Caco-2 (cell line): Measurements from ENCODE around the gene PKDREJ. TPM values are rescaled to one million over a fixed set of nuclear protein-coding genes. Genes with fewer than 3 reads are reported as not detected.

ENCODE experiments used
- BruUV-seq: library from RNA; stranded (reverse); fragments of 400-500 nt; replicated peaks from 2 replicates; lab custom pipeline; 2021; lab: Mats Ljungman, UMichigan
- CTCF ChIA-PET: fragments of 300-600 bp; sonication (Branson Sonifier 250); formaldehyde crosslinking; loops from one replicate; lab custom pipeline; 2022; ENCODE audit warnings: antibody characterized with exemption; lab: Charles Lee
- POLR2A ChIA-PET: fragments of 300-600 bp; sonication (Branson Sonifier 250); formaldehyde crosslinking; loops from one replicate; lab custom pipeline; 2022; ENCODE audit warnings: antibody characterized with exemption; lab: Charles Lee
- DNase-seq, 2 experiments: peaks; one replicate each; pipeline versions ENCODE4 v3.0.0 to v3.0.0-alpha.2; 2020 to 2022
- H3K27me3 ChIP-seq: replicated peaks from 2 replicates; pipeline ENCODE4 v1.6.0; 2011; ENCODE audit warnings: low read length; ENCODE audit not compliant: control insufficient read depth, insufficient read depth
- H3K36me3 ChIP-seq: 2 replicates; pipeline ENCODE4 v1.5.1; 2011; ENCODE audit warnings: low read length; ENCODE audit not compliant: control insufficient read depth, insufficient read depth
- H3K4me1 ChIP-seq: fragments of 250-450 bp; sonication (Bioruptor Pico); 2 replicates; pipeline ENCODE4 v1.5.1; 2020; ENCODE audit warnings: mild to moderate bottlenecking
- H3K4me3 ChIP-seq: 2 replicates; pipeline ENCODE4 v1.5.1; 2011; ENCODE audit warnings: low read depth, mild to moderate bottlenecking, control low read depth, low read length
- H3K9me3 ChIP-seq: fragments of 250-450 bp; sonication (Bioruptor Pico); 2 replicates; pipeline ENCODE4 v1.5.1; 2020; ENCODE audit warnings: mild to moderate bottlenecking, moderate library complexity
- H3K27ac Mint-ChIP-seq: one replicate; pipeline ENCODE4 v1.8.0; 2022; ENCODE audit warnings: mixed read lengths; ENCODE audit not compliant: unreplicated experiment
- H3K27me3 Mint-ChIP-seq: one replicate; pipeline ENCODE4 v1.8.0; 2022; ENCODE audit warnings: mixed read lengths; ENCODE audit not compliant: insufficient read depth, unreplicated experiment
- H3K36me3 Mint-ChIP-seq: one replicate; pipeline ENCODE4 v1.8.0; 2022; ENCODE audit warnings: mild to moderate bottlenecking, mixed read lengths; ENCODE audit not compliant: insufficient read depth, unreplicated experiment
- H3K4me1 Mint-ChIP-seq: one replicate; pipeline ENCODE4 v1.8.0; 2022; ENCODE audit warnings: low read depth, mixed read lengths; ENCODE audit not compliant: unreplicated experiment
- H3K4me3 Mint-ChIP-seq: one replicate; pipeline ENCODE4 v1.8.0; 2022; ENCODE audit warnings: mild to moderate bottlenecking, moderate library complexity, mixed read lengths; ENCODE audit not compliant: unreplicated experiment
- H3K9me3 Mint-ChIP-seq: one replicate; pipeline ENCODE4 v1.8.0; 2022; ENCODE audit warnings: mixed read lengths; ENCODE audit not compliant: unreplicated experiment
- intact Hi-C: fragments of 100-400 bp; cut with micrococcal nuclease; formaldehyde crosslinking; loops from one replicate; pipeline ENCODE4 v1.10.0; 2022; ENCODE audit not compliant: unreplicated experiment
- total RNA-seq: library from RNA; stranded (reverse); gene quantifications from 2 replicates; pipeline ENCODE4 v1.2.3, GENCODE V29; 2022
- TF ChIP-seq, protein P1 (sequence below), 2 experiments: fragments of 200-600 bp in 1 of 2; IDR thresholded peaks; 1 replicate in 1 of 2; 2 replicates in 1 of 2; pipeline versions ENCODE4 v1.5.1 to v1.8.0; 2011 to 2022; ENCODE audit warnings: antibody characterized with exemption in 1 of 2, control low read depth in 1 of 2, inconsistent platforms in 1 of 2, low read depth in 1 of 2, low read length in 1 of 2, mild to moderate bottlenecking in 1 of 2, moderate library complexity in 1 of 2; ENCODE audit not compliant: insufficient read depth in 1 of 2, severe bottlenecking in 1 of 2, unreplicated experiment in 1 of 2

Gene PKDREJ
- total RNA-seq, 1 experiment from 2014 or later, result not detected

- Mint-ChIP-seq H3K9me3 (peaks cover 24% of the 10 kb centered on the region), H3K4me1 (no peaks in the 10 kb centered on the region), H3K27me3 (no peaks in the 10 kb centered on the region), H3K27ac (no peak overlapping the region), H3K4me3 (no peak overlapping the region), H3K36me3 (peaks cover 17% of the 10 kb centered on the region)
- H3K4me1 ChIP-seq, result no peaks in the 10 kb centered on the region
- peaks cover 21% of the 10 kb centered on the region for H3K9me3 ChIP-seq
- H3K36me3 ChIP-seq, result no peaks in the 10 kb centered on the region
- ChIA-PET POLR2A (no interaction called here), CTCF (no interaction called here)
- BruUV-seq, result no TSS peak
- intact Hi-C loops, result no loop called here
- no peak overlapping the region for H3K4me3 ChIP-seq
- H3K27me3 ChIP-seq, result no peaks in the 10 kb centered on the region
- no peak for DNase-seq
- TF ChIP-seq, protein P1, sequence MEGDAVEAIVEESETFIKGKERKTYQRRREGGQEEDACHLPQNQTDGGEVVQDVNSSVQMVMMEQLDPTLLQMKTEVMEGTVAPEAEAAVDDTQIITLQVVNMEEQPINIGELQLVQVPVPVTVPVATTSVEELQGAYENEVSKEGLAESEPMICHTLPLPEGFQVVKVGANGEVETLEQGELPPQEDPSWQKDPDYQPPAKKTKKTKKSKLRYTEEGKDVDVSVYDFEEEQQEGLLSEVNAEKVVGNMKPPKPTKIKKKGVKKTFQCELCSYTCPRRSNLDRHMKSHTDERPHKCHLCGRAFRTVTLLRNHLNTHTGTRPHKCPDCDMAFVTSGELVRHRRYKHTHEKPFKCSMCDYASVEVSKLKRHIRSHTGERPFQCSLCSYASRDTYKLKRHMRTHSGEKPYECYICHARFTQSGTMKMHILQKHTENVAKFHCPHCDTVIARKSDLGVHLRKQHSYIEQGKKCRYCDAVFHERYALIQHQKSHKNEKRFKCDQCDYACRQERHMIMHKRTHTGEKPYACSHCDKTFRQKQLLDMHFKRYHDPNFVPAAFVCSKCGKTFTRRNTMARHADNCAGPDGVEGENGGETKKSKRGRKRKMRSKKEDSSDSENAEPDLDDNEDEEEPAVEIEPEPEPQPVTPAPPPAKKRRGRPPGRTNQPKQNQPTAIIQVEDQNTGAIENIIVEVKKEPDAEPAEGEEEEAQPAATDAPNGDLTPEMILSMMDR (IDR thresholded peaks at IDR 0.05; ENCODE audit: insufficient read depth in 1 of 2, low read depth in 1 of 2, low read length in 1 of 2, severe bottlenecking in 1 of 2, unreplicated experiment in 1 of 2), result no peak
Observed at GRCh38 chr22:46212195-46212594, 50.9 kb downstream of the PKDREJ start.

DNA sequence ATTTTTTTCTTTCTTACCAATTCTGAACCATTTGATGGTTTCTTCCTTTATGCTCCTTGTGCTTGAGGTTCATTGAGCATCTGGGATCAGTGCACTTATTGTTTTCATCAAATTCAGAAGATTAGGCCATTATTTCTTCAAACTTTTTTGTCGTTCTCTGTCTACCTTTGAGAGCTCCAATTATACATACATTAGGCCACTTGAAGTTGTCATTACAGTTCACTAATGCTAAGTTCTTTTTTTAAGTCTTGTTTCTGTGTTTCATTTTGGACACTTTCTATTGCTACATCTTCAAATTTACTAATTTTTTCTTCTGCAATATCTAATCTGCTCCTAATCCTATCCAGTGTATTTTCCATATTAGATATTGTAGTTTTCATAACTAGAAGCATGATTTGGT, 53.9 kb downstream of the PKDREJ start:
- no peak overlapping the region for H3K27ac Mint-ChIP-seq
- BruUV-seq, result no TSS peak
- H3K27me3 Mint-ChIP-seq, result no peaks in the 10 kb centered on the region
- no peaks in the 10 kb centered on the region for H3K4me1 Mint-ChIP-seq
- TF ChIP-seq, protein P1 (IDR thresholded peaks at IDR 0.05; ENCODE audit: insufficient read depth in 1 of 2, low read depth in 1 of 2, low read length in 1 of 2, severe bottlenecking in 1 of 2, unreplicated experiment in 1 of 2), result no peak
- peaks cover 21% of the 10 kb centered on the region for H3K9me3 ChIP-seq
- H3K36me3 ChIP-seq, result no peaks in the 10 kb centered on the region
- H3K4me3 Mint-ChIP-seq, result no peak overlapping the region
- intact Hi-C loops, result no loop called here
- no peaks in the 10 kb centered on the region for H3K4me1 ChIP-seq
- POLR2A ChIA-PET, result no interaction called here
- no peaks in the 10 kb centered on the region for H3K27me3 ChIP-seq
- CTCF ChIA-PET, result no interaction called here
- peaks cover 24% of the 10 kb centered on the region for H3K9me3 Mint-ChIP-seq
- DNase-seq, result no peak
- peaks cover 17% of the 10 kb centered on the region for H3K36me3 Mint-ChIP-seq
- H3K4me3 ChIP-seq, result no peak overlapping the region

Other genes with a start within 250 kb of the PKDREJ start
- 13.4 and 15.9 TPM in 2 replicates for gene PPARA, start 112.8 kb downstream of the PKDREJ start, total RNA-seq
- gene CDPF1, start 13.1 kb downstream of the PKDREJ start, total RNA-seq, result 7.2 and 8.8 TPM in 2 replicates
- gene TTC38, start 4.7 kb upstream of the PKDREJ start, total RNA-seq, result 44.5 and 48.9 TPM in 2 replicates
- gene GTSE1, start 33.5 kb upstream of the PKDREJ start, total RNA-seq, result 54.4 and 55.1 TPM in 2 replicates
- gene TRMU, start 72.4 kb upstream of the PKDREJ start, total RNA-seq, result 73.9 and 78.4 TPM in 2 replicates